ENCODE measurements around the gene SLC44A3. TPM values are rescaled to one million over a fixed set of nuclear protein-coding genes. Genes with fewer than 3 reads are reported as not detected.

SLC44A3 gene
- polyA plus RNA-seq, 2 of the 4 experiments (the other 2 are of a cell fraction), result 1.9 to 5.4 TPM

- no peak for TF ChIP-seq PHF8 (IDR thresholded peaks at IDR 0.05; ENCODE audit: borderline replicate concordance, low read depth)
- TF ChIP-seq EHMT2 (IDR thresholded peaks at IDR 0.05; ENCODE audit: low read depth), result no peak
- TF ChIP-seq CEBPB (IDR thresholded peaks at IDR 0.05), result no peak
- TF ChIP-seq, protein P1, sequence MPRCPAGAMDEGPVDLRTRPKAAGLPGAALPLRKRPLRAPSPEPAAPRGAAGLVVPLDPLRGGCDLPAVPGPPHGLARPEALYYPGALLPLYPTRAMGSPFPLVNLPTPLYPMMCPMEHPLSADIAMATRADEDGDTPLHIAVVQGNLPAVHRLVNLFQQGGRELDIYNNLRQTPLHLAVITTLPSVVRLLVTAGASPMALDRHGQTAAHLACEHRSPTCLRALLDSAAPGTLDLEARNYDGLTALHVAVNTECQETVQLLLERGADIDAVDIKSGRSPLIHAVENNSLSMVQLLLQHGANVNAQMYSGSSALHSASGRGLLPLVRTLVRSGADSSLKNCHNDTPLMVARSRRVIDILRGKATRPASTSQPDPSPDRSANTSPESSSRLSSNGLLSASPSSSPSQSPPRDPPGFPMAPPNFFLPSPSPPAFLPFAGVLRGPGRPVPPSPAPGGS (IDR thresholded peaks at IDR 0.05), result no peak
- no peak for TF ChIP-seq CHD2 (IDR thresholded peaks at IDR 0.05; ENCODE audit: low read length, partially characterized antibody)
- TF ChIP-seq, protein P2, sequence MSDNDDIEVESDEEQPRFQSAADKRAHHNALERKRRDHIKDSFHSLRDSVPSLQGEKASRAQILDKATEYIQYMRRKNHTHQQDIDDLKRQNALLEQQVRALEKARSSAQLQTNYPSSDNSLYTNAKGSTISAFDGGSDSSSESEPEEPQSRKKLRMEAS (IDR thresholded peaks at IDR 0.05), result no peak
- no peak for TF ChIP-seq NFE2L2 (conservative IDR thresholded peaks at IDR 0.05; ENCODE audit: low read length)
- no peak for TF ChIP-seq HDAC2 (IDR thresholded peaks at IDR 0.05)
- TF ChIP-seq RNF2 (IDR thresholded peaks at IDR 0.05; ENCODE audit: borderline replicate concordance, low read depth), result no peak
These were observed 4.1 kb upstream of the SLC44A3 start for GRCh38 chr1:94816030-94816429.

GRCh38 chr1:94817712-94818111 is 2.4 kb upstream of the SLC44A3 start:
- FAIRE-seq, result no peak
- Histone ChIP-seq H3K9me3 (no peaks in the 10 kb centered on the region), H3K4me2 (no peak overlapping the region), H3K4me1 (peaks cover 11% of the 10 kb centered on the region; the same call in 1 of the 3 replicates), H3K27ac (no peak overlapping the region), H3K4me3 (no peak overlapping the region)
- ChIA-PET CTCF (interaction anchor here (0.9 to 1.6 kb wide), 3 partner anchors 11 to 224 kb away, joined by 3 to 6 read pairs (median 4); no protein-coding TSS in a partner anchor), POLR2A (no interaction called here)
- TF ChIP-seq RARB (CRISPR knock-in tag; IDR thresholded peaks at IDR 0.05) (no peak), ELK1 (IDR thresholded peaks at IDR 0.05; ENCODE audit: low read depth, low read length) (no peak), ZC3H11A (IDR thresholded peaks at IDR 0.05) (no peak), CHD4 (IDR thresholded peaks at IDR 0.05; ENCODE audit: borderline replicate concordance) (no peak), RFX5 (IDR thresholded peaks at IDR 0.05) (no peak), JUN (IDR thresholded peaks at IDR 0.05) (no peak), HOXA7 (CRISPR knock-in tag; IDR thresholded peaks at IDR 0.05) (no peak), CBX8 (IDR thresholded peaks at IDR 0.05) (no peak), FOSL2 (IDR thresholded peaks at IDR 0.05) (no peak), FOSL2 (CRISPR knock-in tag; IDR thresholded peaks at IDR 0.05) (no peak), MAZ (IDR thresholded peaks at IDR 0.05; ENCODE audit: borderline replicate concordance, low read depth, low read length) (no peak), BHLHE40 (IDR thresholded peaks at IDR 0.05; ENCODE audit: low read depth, low read length) (no peak), HOXB5 (CRISPR knock-in tag; IDR thresholded peaks at IDR 0.05) (no peak)
- TF ChIP-seq, protein P2 (IDR thresholded peaks at IDR 0.05), result no peak
- no peak for DNase-seq (ENCODE audit: low read depth in 1 of 2, low spot score in 1 of 2)
- no peak for ATAC-seq
- WGBS (ENCODE audit: missing lambda C conversion rate), result 94% methylated on average over 2 of the region's 2 CpGs

More at GRCh38 chr1:94816030-94816429, 4.1 kb upstream of the SLC44A3 start:
- no peak overlapping the region for H3K27ac ChIP-seq
- H3K4me2 ChIP-seq, result no peak overlapping the region
- WGBS (ENCODE audit: missing lambda C conversion rate), result 0% methylated on average over 1 of the region's 1 CpG
- POLR2A ChIA-PET, result no interaction called here
- H3K9me3 ChIP-seq, result no peaks in the 10 kb centered on the region
- FAIRE-seq (no peak), ATAC-seq (no peak), DNase-seq (ENCODE audit: low read depth in 1 of 2, low spot score in 1 of 2) (no peak)
- H3K4me3 ChIP-seq, result no peak overlapping the region
- peaks cover 5% of the 10 kb centered on the region; the same call in 1 of the 3 replicates for H3K4me1 ChIP-seq
- CTCF ChIA-PET, result no interaction called here
